Right forelimb (tissue), 1 donor: ENCODE measurements around the gene CABLES1.
"Not testable (repeated sequence)": the region's sequence is repeated elsewhere in the genome, so short reads cannot be mapped to it uniquely, and the experiment has no call there.

Source experiments
- DNase-seq: peaks from one replicate; pipeline ENCODE4 v3.0.0-alpha.2; 2018

CABLES1 gene

DNA sequence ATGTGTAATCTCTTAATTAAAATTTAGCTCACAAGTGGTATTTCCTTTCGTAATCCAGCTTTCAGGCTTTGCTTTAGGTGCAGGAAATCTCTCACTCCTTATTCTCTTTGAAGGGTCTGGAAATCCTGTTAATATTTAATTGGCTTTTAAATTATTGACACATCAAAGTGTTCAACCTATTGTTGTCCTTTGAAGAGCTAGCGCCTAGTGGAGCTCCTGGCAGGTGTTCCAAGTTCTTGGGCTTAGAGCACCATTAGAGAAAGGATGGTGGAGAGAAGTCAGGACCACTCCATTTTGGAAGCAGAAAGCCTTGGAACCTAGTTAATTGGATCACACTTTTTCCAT, 92.4 kb downstream of the CABLES1 start:
- DNase-seq = no peak

DNA sequence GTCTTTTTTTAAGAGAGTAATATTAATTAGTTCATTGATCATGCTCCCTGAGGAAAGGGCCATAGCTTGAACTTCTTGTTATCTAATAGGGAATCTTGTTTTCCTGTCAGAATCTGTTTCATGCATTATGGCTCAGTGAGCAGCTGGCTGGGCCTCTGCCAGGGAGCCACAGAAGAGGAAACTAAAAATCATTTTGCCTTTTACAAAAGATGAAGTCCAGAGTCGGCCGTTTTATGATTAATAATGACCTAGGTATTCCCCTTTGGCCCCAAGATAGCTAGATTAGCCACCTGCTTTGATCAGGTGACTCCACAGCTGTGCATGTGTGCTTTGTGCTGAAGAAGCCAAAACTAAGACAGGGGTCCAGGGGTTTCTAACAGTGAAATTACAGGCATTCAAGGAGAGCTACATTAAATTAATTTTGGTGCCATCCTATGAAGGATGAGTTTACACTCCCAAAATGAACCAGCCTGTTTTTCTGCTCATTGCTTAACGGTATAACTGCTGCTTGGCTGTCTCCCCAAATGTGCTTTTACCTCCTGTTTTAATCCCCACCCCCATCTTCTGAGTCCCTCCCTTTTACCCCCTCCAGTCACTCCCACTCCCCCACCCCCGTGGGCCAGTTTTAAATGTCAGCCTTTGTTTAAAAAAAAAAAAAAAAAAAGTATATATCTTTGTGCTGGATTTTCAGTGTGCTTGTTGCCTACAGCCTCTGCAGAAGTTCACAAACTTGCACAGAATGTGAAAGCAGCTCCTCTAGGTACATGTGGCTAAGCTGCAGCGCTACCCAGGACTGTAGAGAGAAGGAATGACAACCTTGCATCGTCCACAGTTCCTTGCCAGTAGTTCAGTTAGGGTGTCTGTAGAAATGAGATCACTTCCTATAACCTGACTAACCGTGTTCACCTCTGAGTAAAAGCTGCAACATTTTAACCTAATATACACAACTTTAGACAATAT, 93.1 kb downstream of the CABLES1 start:
- peak; percentile 58 for DNase-seq

DNA sequence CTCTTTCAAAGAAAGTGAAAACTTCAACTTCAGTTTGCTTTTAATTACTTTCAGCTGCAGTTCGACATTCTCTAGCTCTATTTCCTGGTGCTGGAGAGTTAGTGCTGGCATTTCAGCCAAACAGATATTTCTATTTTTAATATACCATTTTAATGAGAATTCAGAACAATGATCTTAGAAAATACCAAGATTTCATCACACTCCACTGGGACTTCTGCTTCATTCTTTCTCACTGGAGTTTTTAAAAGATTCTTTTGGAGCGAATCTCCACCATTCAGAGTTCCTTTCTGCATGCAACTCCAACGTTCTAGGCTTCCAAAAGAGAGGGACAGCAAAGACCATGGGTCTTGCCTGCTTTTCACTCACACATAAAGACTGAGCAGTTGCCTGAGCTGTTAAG, 94.2 kb downstream of the CABLES1 start:
- DNase-seq = no peak

DNA sequence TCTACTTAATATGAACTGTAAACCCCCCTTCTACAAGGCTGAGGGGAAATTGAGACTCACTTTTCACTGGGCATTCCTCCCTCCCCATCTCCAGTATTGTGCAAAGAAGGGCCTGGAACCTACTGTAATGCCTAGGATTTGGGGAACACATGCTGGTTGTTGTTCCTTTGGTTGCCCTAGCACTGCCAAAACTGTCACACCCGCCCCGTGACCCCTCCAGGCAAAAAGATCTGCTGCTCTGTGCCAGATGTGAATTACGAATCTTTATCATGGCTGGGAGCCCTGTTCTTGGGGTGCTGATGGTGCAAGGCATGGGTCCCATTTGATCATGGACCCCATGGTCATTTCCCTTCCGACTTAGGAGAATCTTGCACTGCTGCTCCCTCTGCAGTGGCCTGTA, 95.4 kb downstream of the CABLES1 start:
- DNase-seq = no peak

DNA sequence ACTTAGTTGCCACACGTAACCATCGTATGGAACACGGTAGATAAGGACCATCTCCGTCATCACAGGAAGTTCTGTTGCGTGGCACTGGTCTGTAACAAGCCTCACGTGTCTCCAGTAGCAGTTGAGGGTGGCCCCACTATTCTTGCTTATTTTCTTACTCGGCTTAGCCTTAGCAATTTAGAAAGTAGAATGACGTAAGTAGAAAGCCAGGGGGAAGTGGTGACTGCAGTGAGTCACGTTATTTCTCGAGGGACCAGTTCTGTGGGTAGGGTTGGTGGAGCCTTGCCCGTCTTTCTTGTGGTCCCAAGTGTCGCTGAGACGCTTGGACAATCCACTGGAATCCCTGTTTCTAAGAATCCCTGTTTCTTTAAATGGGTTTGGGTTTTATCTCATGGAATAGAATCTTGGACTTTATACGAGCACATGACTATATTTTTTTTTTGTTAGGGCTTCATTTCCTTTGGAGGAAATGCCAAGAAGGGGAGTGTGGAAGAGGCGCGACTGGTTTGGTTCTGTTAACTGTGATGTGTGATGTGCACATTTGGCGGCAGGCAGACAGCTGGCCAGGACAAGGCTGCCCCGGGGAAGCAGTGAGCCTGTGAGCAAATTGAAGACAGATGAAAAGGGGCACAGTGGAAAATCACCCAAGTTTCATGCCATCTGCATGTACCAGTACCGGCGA, 96.2 kb downstream of the CABLES1 start:
- no peak for DNase-seq

DNA sequence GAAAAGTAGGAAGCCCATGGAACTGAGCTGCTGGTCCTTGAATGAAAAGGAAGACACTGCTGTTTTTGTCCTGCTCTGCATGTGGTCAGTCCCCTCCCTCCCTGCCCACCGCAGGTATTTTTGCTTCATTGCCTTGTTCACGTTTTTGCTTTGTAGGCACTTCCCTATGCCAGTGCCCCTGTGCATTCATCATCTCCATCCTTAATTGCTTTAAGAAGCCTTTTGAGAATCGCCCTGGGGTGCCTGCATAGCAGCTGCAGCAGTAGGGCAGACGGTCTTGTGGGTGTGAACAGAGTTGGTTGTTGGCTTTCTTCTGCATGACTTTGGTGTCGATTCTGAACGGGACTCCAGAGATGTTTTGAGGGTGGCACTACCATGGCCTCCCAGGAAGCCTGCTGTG, 97.0 kb downstream of the CABLES1 start:
- no peak for DNase-seq

DNA sequence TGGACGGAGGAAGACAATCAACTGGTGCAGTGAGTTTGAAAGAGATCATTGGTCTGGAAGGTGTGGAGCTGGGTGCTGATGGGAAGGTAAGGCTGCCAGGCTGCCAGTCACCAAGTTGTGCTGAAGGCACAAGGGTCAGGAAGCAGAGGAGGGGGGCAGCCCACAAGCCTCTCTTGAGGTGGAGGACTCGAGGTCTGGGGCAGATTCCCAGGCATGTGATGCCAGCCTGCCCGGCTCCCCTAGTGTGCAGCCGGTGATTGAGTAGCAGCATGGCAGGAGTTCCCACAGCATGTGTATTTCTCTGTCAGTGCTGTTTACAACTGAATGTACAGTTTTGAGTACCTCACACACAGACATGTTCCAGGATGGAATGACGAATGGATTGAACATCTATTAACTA, 99.3 kb downstream of the CABLES1 start:
- no peak for DNase-seq

DNA sequence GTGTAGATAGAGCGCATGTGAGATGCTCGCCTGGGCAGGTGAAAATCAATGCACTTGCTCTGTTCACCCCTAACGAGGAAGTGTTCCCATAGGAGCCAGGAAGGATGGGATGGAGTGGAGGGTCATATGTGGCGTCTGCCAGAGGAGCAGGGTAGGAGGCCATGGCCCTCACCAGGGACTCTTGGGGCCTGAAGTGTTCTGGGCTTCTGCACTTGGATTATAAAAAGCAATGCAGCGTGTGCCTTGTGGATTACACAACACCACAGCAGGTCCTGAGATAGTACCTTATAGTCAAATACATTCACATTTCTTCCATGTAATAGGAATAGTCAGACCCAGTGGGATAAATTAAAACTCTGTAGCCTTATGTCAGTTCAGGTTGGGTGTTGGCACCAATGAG, 100.1 kb downstream of the CABLES1 start:
- DNase-seq = no peak

DNA sequence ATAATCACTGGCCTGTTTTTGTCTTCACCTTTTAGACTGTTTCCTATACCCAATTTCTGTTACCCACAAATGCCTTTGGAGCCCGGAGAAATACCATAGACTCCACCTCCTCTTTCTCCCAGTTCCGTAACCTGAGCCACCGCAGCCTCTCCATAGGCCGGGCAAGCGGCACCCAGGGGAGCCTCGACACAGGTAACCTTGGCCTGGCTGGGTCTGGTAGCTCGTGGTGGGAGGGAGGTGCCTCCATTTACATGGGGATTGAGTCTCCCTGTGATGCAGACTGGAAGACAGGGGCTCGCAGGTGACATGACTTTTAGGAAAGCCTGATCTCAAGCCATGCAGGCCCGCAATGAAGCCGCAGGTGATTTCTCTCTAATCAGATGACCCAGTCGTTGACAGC, 100.6 kb downstream of the CABLES1 start:
- no peak for DNase-seq

DNA sequence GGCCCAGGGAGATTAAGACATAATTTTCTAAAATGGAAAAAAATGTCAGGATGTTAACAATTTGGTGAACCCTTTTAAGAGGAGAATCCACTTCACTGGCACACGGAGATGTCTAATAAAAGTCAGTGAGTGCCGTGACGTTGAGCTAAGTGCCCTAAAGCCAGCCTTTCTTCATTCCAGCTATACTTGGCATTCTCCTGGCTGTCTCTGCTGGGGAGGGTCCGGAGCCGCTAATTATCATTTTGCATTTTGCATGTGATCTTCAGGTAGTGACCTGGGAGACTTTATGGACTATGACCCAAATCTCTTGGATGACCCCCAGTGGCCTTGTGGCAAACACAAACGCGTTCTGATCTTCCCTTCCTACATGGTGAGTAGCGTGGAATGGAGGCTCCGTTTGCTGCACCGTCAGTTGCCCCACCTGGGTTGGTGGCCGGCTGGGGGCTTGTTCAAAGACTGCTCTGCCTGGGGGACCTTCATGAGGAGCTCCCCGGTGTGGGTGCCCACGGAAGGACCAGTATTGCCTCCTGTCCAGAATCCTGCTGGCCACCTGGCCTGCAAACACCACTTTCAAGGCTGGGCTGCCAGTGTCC, 101.7 kb downstream of the CABLES1 start:
- no peak for DNase-seq

DNA sequence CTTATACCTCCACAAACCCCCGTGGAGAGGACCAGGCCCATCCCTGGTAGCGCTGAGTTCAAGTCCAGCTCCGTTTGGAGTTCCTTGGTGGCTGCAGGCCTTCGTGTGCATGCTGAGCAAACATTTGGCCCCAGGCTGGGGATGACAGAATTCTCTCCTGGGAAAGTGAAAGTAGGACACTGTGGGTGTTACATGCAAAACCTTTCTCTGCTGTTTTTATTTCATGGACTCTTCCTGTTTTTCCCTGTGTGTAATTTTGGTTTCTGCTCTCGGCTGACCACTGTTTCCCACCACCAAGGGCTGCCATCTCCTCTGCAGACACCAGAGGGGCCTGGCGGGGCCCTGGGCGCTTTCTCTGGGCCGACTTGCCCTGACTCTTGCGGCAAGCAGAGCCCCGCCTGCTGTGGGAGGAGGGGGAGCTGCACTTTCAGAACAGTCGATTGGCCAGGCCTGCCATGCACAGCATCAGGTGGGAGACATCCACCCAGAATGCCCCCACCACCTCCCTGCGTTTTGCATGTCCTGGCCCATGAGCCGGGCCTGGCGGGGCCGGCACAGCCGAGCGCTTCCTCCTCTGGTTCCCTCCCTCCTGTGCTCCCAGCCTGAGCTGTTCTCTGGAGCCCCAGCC, 102.4 kb downstream of the CABLES1 start:
- DNase-seq = peak; percentile 60

DNA sequence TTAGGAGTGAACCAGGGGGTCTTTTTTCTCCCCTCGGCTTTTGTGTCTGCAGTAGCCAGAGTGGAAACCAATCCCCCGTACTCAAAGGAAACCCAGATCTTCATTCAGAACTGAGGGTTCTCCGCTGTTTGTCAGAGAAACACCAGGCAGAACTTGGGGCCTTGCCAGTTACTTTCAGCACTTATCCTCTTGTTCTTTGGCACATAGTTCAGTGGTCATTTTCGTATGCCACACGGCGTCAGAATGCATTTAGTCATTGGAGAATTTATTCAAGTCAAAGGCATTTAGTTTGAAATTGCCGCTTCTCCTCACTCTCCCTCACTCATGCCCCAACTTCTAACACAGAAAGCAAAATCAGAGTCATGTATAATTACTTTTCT, 102.9 kb downstream of the CABLES1 start:
- no peak for DNase-seq

DNA sequence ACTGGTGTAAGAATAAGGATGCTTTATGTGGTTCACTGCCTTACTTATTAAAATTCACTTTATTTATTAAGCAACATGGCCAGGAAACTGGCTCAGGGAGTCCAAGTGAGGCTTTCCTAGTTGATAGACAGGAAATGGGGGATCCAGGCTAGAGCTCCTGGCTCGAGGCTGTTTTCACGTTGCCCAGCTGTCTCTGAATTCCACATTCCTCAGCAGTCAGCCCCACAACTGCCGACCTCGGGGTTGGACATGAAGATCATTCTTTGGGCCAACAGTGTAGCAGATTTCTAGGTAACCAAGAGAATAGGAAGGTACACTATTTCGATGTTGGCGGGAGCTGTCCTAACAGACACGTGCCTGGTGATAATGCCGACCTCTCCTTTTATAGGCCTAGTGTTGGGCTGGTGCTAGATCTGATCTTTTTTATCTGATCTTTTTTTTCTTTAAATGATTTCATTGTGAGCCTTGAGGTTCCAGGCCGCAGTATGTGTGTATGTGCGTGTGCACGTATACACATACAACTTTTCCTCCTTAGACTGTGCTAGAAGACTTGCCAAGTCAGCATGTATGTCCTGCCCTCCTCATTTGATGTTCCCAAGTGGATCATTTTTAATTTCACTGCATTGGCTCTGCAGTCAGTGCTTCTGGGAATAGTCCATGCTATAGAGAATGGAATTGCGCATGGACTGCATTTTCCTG, 103.5 kb downstream of the CABLES1 start:
- no peak for DNase-seq

DNA sequence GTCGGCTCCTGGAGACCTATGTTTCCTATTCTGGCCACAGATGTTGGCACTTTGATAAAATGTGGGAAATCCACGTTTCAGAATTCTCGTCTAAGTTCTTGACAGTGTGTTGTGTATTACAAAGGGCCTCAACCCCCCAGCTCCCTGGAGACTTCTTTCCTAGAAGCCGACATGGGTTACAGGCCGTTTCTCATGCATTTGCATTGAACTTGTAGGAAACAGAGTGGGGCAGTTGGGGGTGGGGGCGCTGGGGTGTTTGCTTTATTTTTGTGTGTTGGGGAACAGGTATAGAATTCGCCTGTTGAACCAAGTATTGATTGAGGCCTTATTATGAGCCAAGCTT, 104.0 kb downstream of the CABLES1 start:
- no peak for DNase-seq

DNA sequence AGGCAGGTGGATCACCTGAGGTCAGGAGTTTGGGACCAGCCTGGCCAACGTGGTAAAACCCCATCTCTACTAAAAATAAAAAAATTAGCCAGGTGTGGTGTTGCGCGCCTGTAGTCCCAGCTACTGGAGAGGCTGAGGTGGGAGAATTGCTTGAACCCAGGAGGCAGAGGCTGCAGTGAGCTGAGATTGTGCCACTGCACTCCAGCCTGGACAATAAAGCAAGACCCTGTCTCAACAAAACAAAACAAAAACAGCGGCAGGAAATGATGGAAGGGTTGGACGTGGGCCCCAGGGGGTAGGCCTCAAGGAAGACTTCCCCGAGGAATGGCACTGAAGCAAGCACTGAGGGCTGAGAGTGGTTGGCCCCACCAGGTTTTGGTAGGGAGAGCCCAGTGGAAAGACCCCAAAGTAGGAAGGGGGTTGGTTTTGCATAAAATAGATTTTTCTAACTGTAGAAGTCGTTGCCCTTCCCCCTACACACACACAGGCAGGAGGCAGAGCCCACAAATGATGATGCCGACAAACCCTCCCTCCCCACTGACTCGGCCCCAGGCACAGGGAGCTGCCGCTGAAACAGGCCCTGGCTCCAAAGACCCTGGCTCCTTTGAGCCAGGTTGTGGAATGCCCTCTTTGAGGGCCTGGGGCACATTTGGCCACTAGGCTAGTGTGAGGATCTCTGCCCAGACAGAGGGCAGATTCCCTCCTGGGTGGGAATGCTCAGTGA, 104.8 kb downstream of the CABLES1 start:
- DNase-seq = no peak

DNA sequence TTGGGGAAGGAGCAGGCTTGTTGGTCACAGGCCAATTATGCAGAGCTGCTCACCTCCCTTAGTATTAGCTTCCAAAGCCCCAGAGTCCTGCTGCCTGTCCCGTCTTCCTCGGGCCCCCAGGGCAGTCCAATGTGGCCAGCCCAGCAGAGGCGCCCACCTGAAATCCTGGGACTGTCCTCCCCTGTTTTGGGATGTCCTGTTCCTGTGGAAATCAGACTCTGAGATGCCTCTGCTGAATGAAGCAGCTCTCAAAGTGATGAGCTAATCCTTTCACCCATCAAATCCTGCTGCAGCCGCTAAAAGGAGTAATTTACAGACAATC, 105.3 kb downstream of the CABLES1 start:
- no peak for DNase-seq

DNA sequence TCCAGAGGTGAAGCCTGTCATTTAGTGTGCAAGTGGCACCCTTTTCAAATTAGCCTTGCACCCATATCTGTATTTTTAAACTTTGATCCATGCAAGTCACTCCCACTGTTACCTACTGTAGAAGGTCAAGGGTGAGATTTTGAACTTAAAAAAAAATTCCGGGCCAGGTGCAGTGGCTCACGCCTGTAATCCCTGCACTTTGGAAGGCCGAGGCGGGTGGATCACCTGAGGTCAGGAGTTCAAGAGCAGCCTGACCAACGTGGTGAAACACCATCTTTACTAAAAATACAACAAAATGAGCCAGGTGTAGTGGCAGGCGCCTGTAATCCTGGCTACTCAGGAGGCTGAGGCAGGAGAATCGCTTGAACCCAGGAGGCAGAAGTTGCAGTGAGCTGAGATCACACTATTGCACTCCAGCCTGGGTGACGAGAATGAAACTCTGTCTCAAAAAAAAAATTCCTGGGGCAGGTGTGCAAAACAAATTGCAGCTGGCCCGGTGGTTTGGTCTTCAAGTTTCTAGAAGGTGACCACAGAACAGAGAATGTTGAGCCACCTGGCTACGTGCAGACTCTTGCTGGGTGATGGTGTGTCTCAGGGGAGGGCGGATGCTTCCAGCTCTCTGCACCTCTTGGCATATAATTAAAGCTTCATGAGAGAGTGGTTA, 106.7 kb downstream of the CABLES1 start:
- DNase-seq = not testable (repeated sequence)

DNA sequence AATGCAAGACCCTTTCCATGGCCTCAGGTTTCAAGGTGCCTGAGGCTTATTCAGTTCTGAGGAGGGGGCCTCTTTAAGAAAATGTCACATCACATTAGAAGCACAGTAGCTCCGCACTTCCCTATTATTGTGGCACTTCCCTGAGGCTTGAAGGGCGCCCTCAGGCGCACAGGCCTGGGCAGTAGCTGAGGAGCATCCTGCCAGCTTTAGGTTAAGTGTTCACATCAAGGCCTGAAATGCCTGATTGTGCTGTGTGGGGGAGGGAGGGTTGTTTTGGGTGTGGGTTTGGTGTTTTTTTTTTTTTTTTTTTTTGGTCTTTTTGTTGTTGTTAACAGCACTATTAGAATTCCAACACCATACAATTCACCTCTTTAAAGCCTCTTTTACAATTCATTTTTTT, 107.9 kb downstream of the CABLES1 start:
- DNase-seq = no peak

DNA sequence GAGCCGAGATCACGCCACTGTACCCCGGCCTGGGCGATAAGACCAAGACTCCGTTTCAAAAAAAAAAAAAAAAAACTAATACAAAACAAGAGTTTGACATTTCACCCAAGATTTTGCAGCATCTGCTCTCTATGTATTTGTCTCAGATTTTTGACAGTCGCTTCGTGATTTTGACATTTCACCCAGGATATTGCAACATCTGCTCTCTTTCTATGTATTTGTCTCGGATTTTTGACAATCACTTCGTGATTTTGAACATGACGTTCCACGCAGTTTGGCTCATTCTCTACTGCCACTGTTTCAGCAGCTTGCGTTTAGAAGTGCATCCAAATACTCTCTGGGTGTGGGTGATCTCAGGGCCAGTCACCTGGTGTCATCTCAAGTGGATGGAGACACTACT, 108.5 kb downstream of the CABLES1 start:
- no peak for DNase-seq

DNA sequence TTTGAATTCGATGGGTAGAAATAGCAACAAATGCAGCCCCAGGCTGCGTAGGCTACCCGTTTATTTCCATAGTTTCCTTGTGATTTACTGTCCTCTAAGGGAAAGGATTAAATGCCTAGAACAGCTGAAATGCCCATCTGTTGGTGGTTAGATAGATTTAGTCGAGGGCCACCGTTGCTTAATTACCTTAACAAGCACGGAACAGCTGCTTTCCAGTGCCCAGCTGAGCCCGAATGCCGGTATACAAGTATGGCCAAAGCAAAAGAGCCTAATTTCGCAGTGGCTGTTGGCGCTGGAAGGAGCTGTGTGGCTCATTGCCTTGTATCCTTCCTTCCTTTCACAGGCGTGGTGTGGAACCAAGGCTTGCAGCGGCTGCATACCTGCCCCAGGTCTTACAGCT, 109.1 kb downstream of the CABLES1 start:
- DNase-seq = peak; percentile 65

DNA sequence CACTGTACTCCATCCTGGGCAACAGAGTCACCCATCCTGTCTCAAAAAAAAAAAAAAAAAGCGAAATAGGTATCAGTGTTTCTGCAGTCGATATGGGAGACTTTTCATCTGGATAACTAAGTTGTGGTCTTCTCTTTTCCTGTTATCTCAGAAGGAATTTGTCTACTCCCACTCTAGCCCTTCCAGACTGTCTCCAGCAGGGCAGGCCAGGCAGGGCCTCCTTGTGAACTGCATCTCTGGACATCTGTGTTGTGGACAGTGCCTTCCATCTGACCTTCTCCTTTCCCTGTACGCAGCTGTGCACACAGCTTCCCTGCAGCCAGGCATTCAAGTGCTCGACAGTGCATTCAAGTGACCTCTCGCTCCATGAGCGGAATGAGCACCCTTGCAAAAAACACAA, 110.2 kb downstream of the CABLES1 start:
- DNase-seq = no peak

DNA sequence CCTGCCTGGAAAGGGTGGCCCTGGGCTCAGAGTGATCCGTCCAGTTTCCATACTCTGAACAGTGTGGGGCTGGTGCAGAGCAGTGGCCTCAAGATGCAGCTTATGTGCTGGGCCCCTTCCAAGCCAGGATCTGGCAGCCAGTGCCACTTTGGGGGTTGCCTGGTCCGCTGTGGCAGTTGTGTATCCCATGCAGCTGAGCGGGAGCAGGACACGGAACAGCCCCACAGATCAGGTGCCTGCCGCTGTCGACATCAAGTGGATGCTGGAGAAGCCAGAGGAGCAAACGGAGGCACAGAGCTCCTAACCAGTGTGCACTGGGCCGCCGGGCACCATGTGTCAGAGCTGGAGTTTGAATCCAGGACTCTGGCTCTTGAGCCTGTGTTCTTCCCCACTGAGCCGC, 112.0 kb downstream of the CABLES1 start:
- DNase-seq = no peak
